ENCODE measurements around the gene HFM1.

- no peak for TF ChIP-seq CTCF (IDR thresholded peaks at IDR 0.05)
- no peak for TF ChIP-seq POLR2A (IDR thresholded peaks at IDR 0.05)
Observed at GRCh38 chr1:91397605-91398004, 7.0 kb downstream of the HFM1 start.
